ENCODE results near the gene FSCN2.

DNA sequence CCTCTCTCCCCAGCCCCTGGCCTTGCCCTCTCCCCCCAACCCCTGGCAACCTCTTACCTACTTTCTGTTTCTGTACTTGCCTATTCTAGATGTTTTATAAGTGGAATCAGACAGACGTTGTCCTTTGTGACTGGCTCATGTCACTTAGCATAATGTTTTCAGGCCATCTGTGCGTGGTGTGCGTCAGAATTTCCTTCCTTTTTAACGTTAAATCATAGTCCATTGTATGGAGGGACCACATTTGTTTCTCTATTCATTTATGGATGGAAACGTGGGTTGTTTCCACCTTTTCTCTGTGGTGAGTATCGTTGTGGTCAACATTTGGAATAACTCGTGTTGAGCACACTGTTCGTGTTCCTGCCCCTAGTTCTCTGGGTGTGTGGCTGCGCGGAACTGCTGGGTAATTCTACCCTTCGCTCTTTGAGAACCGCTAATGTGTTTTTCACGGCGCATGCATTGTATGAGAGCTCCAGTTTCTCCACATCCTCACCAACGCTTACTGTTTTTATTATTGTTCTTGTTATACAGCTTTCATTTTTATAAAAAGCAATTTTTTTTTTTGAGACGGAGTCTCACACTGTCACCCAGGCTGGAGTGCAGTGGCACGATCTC is 41.9 kb upstream of the FSCN2 start:
- TF ChIP-seq, protein P1, sequence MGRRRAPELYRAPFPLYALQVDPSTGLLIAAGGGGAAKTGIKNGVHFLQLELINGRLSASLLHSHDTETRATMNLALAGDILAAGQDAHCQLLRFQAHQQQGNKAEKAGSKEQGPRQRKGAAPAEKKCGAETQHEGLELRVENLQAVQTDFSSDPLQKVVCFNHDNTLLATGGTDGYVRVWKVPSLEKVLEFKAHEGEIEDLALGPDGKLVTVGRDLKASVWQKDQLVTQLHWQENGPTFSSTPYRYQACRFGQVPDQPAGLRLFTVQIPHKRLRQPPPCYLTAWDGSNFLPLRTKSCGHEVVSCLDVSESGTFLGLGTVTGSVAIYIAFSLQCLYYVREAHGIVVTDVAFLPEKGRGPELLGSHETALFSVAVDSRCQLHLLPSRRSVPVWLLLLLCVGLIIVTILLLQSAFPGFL (CRISPR knock-in tag; IDR thresholded peaks at IDR 0.05; ENCODE audit: borderline replicate concordance) = no peak
- TF ChIP-seq, protein P2, sequence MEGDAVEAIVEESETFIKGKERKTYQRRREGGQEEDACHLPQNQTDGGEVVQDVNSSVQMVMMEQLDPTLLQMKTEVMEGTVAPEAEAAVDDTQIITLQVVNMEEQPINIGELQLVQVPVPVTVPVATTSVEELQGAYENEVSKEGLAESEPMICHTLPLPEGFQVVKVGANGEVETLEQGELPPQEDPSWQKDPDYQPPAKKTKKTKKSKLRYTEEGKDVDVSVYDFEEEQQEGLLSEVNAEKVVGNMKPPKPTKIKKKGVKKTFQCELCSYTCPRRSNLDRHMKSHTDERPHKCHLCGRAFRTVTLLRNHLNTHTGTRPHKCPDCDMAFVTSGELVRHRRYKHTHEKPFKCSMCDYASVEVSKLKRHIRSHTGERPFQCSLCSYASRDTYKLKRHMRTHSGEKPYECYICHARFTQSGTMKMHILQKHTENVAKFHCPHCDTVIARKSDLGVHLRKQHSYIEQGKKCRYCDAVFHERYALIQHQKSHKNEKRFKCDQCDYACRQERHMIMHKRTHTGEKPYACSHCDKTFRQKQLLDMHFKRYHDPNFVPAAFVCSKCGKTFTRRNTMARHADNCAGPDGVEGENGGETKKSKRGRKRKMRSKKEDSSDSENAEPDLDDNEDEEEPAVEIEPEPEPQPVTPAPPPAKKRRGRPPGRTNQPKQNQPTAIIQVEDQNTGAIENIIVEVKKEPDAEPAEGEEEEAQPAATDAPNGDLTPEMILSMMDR (IDR thresholded peaks at IDR 0.05) = no peak
- TF ChIP-seq RELA (CRISPR knock-in tag; IDR thresholded peaks at IDR 0.05; ENCODE audit: borderline replicate concordance) (no peak), TEAD1 (CRISPR knock-in tag; IDR thresholded peaks at IDR 0.05) (no peak), TEAD4 (CRISPR knock-in tag; IDR thresholded peaks at IDR 0.05) (no peak), NR3C1 (CRISPR knock-in tag; conservative IDR thresholded peaks at IDR 0.05; ENCODE audit: low read depth) (no peak), OVOL2 (CRISPR knock-in tag; IDR thresholded peaks at IDR 0.05; ENCODE audit: borderline replicate concordance) (no peak)
- TF ChIP-seq, protein P3, sequence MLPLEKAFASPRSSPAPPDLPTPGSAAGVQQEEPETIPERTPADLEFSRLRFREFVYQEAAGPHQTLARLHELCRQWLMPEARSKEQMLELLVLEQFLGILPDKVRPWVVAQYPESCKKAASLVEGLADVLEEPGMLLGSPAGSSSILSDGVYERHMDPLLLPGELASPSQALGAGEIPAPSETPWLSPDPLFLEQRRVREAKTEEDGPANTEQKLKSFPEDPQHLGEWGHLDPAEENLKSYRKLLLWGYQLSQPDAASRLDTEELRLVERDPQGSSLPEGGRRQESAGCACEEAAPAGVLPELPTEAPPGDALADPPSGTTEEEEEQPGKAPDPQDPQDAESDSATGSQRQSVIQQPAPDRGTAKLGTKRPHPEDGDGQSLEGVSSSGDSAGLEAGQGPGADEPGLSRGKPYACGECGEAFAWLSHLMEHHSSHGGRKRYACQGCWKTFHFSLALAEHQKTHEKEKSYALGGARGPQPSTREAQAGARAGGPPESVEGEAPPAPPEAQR (CRISPR knock-in tag; IDR thresholded peaks at IDR 0.05) = no peak
- TF ChIP-seq, protein P4, sequence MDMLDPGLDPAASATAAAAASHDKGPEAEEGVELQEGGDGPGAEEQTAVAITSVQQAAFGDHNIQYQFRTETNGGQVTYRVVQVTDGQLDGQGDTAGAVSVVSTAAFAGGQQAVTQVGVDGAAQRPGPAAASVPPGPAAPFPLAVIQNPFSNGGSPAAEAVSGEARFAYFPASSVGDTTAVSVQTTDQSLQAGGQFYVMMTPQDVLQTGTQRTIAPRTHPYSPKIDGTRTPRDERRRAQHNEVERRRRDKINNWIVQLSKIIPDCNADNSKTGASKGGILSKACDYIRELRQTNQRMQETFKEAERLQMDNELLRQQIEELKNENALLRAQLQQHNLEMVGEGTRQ (CRISPR knock-in tag; IDR thresholded peaks at IDR 0.05) = no peak
- TF ChIP-seq, protein P5, sequence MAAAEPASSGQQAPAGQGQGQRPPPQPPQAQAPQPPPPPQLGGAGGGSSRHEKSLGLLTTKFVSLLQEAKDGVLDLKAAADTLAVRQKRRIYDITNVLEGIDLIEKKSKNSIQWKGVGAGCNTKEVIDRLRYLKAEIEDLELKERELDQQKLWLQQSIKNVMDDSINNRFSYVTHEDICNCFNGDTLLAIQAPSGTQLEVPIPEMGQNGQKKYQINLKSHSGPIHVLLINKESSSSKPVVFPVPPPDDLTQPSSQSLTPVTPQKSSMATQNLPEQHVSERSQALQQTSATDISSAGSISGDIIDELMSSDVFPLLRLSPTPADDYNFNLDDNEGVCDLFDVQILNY (CRISPR knock-in tag; IDR thresholded peaks at IDR 0.05) = no peak
- TF ChIP-seq, protein P6, sequence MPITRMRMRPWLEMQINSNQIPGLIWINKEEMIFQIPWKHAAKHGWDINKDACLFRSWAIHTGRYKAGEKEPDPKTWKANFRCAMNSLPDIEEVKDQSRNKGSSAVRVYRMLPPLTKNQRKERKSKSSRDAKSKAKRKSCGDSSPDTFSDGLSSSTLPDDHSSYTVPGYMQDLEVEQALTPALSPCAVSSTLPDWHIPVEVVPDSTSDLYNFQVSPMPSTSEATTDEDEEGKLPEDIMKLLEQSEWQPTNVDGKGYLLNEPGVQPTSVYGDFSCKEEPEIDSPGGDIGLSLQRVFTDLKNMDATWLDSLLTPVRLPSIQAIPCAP (CRISPR knock-in tag; IDR thresholded peaks at IDR 0.05) = no peak
- TF ChIP-seq, protein P7, sequence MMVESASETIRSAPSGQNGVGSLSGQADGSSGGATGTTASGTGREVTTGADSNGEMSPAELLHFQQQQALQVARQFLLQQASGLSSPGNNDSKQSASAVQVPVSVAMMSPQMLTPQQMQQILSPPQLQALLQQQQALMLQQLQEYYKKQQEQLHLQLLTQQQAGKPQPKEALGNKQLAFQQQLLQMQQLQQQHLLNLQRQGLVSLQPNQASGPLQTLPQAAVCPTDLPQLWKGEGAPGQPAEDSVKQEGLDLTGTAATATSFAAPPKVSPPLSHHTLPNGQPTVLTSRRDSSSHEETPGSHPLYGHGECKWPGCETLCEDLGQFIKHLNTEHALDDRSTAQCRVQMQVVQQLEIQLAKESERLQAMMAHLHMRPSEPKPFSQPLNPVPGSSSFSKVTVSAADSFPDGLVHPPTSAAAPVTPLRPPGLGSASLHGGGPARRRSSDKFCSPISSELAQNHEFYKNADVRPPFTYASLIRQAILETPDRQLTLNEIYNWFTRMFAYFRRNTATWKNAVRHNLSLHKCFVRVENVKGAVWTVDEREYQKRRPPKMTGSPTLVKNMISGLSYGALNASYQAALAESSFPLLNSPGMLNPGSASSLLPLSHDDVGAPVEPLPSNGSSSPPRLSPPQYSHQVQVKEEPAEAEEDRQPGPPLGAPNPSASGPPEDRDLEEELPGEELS (CRISPR knock-in tag; IDR thresholded peaks at IDR 0.05) = no peak
- TF ChIP-seq, protein P8, sequence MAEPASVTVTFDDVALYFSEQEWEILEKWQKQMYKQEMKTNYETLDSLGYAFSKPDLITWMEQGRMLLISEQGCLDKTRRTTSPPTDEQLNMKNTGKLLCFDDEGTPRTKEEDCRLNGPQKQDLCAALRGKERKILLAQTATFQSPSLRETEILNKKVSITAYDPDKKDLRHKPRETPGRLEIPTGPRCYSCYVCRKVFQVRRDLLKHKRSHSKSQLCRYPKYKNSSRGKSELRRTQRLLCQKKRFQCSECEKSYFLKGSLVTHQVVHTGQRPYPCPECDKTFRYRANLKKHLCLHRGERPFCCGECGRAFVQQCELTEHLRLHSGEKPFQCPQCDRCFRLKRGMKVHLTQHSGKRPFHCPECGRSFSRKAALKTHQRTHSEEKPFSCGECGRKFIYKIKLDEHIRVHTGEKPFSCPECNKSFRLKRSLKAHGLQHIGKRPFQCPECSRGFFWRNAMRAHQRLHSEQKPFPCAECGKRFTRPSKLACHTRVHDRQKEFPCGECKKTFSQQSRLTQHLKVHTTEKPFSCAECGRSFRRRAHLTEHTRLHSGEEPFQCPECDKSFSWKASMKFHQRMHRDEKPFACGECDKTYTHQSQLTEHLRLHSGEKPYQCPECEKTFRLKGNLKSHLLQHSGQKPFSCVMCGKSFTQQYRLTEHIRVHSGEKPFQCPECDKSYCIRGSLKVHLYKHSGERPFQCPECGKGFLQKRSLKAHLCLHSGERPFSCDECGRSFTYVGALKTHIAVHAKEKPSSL (CRISPR knock-in tag; conservative IDR thresholded peaks at IDR 0.05) = no peak
